SHP77 treated with DMSO at 0.1 percent for 48 hours (cell line): ENCODE measurements around the gene MKX.

ENCODE experiments used
- DNase-seq: peaks from one replicate; lab custom pipeline; 2025; lab: John Stamatoyannopoulos, UW

MKX gene

DNA sequence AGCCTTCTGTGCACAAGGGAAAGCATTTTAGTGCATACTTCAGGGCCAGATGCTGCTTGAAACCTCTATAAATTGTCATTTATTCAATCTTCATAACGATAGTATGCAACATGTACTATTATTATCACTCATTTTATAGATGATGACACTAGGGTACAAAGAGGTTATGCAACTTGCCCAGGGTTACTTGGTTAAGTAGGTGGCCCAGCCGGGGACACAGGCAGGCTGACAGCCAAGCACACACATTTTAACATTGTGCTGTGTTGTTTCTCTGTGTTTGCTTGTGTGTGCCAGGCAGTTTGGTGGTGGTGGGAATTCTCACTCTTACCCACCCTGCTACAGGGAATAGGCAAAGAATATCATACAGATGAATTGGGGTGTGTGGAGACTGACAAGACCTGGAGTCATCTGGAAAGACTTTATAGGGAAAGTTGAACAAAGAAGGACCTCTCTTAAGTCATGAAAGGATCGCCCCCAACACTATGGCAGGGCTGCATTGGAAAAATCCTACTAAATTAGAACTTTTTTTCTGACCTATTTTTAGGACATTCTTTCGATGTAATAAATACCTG, 98.9 kb downstream of the MKX start:
- no peak for DNase-seq

DNA sequence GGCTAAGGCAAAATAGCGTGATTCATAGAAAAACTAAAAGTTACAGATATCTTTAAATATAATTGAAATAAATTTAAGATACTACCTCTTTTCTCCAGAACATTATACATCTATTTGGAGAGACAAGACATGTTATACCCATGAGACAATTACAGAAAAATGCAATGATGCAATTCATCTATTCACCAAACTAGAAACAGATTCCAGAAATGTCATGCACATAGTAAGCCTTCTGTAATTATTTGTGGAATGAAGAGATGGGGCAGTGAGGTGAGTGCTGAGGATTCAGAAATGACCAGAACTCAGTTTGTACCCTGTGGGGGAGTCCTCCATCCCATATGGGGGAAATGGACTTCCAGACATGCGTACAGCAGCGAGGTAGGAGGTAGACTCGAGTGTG, 99.4 kb downstream of the MKX start:
- DNase-seq: no peak

- DNase-seq: no peak
These were observed 101.2 kb downstream of the MKX start for GRCh38 chr10:27644307-27644939.

- no peak for DNase-seq
These were observed 102.3 kb downstream of the MKX start for GRCh38 chr10:27643301-27643700.

DNA sequence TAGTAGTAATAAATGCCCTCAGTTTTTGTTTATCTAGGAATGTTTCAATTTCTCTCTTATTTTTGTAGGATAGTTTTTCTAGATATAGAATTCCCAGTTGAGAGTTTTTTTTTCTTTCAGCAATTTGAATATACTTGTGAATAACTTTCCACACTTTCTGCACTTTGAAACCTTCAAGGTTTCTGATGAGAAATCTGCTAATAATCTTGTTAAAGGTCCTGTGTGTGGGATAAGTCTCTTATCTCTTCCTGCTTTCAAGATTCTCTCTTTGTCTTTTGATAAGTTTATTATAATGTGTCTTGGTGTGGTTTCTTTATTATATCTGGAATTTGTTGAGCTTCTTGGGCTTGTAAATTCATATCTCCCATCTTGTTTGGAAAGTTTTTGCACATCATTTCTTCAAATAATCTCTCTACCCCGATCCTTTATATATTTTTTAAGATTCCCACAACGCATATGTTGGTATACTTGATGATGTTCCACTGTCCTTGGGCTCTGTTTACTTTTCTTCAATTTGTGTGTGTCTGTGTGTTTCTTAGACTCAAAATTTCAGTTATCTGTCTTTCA, 103.5 kb downstream of the MKX start:
- DNase-seq: no peak

DNA sequence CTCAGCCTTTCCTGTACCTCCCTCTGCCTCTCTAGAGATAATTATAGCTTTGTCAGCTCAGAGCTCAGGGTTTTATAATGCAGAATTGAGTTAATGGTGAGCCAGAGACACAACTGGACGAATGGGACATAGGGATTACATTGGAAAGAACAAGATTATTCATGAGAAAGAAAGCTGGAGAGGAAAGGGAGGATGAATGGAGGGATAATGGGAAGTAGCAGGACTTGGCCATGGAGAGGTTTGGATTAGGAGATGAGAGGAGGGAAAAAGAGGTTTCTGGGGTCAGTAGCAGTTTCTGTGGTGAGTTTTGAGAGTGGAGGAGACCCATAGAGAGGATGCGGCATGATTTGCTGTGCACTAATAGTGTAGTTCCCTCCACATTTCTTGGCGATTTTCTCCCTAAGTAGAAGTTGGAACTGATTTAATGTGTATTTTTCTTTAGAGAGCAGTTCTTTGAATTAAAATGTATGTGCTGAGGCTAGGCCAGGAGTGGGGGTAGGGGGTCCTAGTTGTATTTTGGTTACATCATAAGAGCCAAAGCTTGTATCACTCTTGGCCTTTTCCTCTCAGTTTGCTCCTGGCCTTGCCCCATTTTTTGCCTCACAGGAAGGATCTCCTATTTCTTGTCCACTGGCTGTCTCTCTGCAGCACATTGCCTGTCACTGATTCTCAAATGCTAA, 107.4 kb downstream of the MKX start:
- DNase-seq: no peak

DNA sequence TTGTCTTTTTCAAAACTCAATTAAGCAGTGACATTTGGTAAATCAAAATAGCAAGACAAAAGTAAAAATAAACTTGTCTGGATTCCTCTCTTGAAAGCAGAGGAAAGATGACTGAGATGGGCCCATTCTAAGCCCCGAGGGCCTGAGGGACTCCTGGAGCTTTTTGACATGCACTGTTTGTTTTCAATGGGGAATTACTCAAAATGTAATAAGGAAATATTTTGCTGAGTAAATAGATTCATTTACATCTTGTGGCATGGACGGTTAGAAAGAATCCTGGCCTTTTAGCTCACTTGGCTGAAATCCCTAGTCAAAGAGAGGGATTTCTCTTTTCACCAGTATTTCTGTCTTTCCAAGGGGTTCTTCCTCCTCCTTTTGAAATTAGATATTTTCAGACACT, 108.0 kb downstream of the MKX start:
- DNase-seq: no peak

DNA sequence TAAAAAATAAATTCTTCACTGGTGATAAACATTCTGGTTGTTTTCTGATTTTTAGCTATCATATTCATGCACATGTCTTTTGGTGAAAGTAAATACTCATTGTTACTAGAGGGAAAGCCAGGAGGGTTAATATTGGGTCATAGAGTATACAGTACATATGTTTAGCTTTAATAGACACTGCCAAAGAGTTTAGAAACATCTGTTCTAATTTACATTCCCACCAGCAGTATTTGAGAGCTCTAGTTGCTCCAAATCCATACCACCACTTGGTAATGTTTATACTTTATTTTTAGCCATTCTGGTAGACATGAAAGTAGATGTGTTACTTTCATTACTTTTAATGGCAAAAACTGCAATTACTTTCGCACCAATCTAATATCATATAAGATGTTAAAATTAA, 108.8 kb downstream of the MKX start:
- DNase-seq: no peak

DNA sequence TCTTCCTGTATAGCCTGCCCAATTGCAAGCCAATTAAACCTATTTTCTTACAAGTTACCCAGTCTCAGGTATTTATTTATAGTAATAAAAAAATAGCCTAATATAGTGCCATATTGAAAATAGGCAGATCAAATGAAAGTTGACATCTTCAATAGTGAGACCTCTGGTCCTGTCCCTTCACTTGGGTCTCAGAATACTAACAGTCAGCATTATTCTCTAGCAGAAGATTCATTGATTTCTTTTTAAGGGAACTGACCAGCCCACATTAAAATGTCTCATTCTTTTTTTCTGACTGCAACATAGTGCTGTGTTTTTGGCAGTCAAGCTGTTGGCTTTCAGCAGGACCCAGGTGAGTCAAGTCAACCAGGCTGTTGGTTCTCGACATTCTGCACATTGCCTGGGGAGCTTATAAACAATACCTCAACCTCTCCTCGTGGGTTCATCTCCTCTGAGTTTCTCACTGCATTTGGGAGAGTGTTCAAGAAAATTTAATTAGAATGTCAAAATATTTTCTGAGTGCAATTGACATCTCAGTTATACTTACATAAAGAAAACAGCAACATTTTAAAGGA, 109.8 kb downstream of the MKX start:
- DNase-seq: no peak

GRCh38 chr10:27635290-27635689, 110.3 kb downstream of the MKX start:
- no peak for DNase-seq

GRCh38 chr10:27628621-27629020, 117.0 kb downstream of the MKX start:
- no peak for DNase-seq

DNA sequence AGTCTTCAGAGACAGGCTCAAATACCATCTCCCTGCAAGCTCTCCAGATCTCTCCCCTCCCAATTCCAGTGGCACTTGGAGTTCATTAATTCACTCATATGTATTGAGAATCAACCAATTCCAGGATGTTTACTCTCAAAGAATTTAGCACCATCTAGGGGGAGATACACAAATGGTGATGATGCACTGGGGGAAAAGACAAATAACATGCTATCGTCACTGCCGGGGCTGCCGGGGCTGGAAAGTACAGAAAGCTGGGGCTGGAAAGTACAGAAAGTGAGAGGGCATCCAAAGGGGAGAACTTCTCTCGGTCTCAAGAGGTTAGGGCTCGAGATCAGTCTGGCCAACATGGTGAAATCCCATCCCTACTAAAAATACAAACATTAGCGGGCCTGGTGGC, 118.7 kb downstream of the MKX start:
- no peak for DNase-seq

DNA sequence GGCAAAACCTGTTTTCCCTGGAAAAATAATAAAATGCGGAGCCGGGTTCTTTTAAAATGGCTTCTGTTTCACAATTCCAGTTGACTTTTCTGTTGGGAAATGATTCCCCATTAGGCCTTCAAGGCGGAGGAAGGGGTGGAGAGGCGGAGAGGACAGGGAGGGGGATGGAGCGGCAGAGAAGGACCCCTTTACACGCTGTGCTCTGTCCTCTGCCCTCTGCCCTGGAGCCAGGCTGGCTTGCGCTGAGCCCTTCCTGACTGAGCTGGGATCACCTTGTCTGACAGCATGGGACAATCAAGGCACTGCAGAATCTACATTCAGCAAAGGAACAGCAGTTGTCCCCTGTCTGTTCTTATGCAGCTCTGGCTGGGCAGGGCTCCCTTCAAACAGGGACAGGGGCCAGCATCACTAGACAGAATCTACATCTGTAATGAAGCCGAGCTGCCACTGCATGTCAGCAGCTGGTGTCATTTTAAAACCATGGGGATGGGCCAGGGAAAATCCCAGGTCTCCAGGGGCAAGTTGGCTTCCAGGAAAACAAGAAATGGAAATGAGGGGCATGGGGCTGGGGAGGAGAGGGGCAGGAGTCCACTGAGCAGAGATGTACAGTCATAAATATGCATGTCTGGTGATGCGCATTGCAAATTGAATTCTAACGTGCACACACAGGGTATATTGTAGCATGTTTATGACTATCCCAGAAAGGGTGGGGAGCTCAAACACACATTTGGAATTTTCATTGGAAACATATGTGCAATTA, 120.0 kb downstream of the MKX start:
- DNase-seq: no peak

DNA sequence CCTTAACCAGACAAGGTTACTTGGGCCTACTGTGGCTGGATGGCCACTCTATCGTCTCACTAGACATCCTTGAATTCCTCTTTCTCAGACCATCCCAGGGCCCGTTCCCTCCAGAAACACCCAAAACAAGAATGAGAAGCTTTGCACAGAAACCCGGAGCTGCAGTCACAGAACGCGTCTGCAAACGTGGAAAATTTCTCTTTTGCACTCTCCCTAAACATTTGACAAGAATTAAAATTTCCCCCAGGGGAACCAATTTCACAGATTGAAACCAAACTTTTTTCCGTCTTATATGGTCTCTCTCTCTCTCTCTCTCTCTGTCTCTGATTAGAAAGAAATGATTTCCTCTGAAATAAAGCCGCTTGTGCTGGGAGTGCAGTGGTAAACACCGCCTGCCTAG, 120.7 kb downstream of the MKX start:
- no peak for DNase-seq
